ENCODE measurements around the gene TKFC.

The TKFC gene

GRCh38 chr11:61345954-61346843 lies 13.2 kb downstream of the TKFC start:
- DNase-seq (ENCODE audit: low spot score): no peak

DNA sequence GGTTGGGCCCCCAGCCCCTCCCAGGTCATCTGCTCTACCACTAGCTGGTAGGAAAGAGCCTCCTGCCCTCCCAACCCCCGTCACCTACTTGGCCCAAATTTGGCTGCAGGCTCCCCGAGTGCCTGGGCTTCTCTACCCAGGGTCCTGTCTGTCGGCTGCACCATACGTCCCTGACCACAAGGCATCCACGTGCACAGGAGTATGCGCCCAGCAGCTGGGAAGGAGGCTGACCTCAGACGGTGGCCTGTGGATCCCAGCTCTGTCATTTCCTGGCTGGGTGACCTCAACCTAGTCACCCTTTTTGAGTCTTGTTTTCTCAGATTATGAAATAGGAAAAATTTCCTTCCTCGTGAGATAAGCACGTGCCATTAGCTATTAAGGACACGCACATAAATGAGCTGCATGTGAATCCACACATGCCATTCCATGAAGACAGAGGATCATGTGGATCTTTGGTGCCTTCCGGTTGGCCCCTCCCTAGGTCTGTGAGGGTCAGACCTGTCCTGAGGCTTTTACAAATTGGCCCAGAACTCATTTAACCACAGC lies 15.0 kb downstream of the TKFC start:
- DNase-seq (ENCODE audit: low spot score): no peak

- no peak for DNase-seq (ENCODE audit: low spot score)
Observed at GRCh38 chr11:61349189-61349751, 16.2 kb downstream of the TKFC start.

DNA sequence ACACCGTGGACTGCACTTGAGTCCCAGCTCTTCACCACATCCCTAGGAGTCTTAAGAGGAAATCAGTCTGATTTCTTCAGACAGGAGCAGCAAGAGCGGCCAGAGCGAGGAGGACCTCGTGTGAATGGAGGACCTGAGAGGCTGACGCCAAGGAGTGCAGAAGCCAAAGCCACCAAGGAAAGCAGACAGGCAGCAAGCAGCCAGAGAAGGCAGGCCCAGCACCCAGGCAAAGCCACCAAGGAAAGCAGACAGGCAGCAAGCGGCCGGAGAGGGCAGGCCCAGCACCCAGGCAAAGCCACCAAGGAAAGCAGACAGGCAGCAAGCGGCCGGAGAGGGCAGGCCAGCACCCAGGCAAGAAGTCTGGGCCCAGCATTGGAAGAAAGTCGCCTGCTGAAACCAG lies 16.9 kb downstream of the TKFC start:
- DNase-seq (ENCODE audit: low spot score): no peak

DNA sequence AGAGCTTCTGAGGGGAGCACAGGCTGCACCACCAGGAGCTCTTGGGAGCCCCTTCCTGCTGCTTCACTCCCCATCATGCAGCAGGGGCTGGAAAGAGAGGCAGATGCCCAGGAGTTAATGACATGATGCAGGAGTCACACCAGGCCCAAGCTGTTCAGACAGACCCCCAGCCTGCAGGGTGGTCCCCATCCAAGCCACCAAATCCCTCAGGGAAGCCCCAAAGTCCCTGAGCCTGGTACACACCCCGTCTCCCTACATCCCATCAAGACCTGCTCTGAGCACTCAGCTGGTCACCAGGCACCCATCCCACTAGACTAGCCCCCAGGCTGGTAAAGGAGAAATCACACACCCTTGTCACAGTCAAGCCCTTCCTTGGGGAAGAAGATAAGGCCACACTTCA lies 17.3 kb downstream of the TKFC start:
- DNase-seq (ENCODE audit: low spot score): no peak

DNA sequence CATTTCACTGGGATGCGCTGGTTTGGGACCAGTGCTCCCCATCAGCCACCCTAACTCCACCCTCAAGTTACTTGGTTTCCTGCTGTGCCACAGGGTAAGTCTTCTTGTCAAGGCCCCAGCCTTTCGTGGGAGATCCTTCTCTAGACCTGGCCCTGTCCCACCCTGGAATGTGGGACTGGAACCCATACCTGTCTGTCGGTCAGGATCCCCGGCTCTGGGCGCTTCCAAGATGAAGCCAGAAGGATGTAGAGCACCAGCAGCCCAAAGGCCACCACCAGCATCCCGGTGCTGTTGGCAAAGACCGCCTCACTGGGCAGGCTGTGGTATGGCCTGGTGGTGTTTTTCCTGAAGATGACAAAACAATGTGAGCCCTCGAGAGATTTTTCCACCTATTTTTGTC lies 17.8 kb downstream of the TKFC start:
- no peak for DNase-seq (ENCODE audit: low spot score)

DNA sequence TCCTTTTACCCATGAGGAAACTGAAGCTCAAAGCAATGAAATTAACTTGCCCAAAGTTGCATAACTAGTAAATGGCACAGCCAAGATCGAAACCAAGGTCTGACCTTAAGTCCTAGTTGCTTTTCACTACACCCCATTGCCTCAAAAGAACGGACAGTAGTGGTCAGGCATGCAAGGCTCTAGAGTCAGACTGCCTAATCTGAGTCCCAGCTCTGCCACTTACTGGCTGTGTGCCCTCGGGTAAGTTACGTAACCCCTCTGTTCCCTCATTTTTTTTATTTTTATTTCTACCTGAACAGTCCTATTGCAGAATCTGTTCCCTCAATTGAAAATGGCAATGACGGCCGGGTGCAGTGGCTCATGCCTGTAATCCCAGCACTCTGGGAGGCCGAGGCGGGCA lies 19.0 kb downstream of the TKFC start:
- DNase-seq (ENCODE audit: low spot score): no peak

DNA sequence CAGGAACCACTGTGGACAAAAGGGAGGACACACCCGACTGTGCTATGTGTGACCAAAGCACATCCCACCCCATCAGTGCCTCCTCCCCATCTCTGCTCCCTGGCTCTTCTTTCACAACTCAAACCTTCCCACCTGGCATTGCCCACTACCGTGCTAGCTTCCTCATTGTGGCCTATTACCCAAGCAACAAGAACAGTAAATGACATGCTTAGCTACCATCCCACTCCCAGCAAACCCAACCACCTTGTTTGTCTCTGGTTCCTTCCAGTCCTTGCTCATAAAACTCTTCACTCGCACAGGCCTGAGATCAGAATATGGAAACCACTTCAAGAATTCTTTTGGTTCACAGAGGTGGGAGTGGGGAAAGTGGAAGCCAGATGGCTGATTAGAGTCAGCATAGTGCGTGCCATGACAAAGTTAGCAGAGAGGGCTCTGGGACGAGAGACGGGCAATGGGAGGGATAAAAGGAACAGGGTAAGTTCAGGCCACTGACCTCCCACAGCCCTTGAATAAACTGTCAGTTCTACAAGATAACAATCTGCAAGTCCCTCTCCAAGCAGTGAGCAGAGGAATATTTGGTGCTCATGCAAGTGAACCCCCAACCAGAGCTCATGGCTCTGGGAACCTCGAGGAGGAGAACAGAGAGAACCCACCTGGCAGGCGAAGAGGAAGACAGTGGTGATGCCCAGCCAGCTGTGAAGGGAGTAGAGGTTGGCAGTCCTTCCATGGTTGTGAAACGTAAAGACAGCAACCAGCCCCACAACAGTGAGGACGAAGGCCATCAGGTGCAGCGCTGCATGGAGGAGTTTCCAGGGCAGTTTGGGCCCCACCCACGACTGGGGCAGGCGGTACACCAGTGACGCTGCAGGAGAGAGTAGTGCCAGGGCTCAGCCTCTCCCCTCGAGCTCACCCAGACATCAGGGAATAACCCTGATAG lies 20.4 kb downstream of the TKFC start:
- DNase-seq (ENCODE audit: low spot score): no peak

- DNase-seq (ENCODE audit: low spot score): no peak
Observed at GRCh38 chr11:61354208-61354607, 21.2 kb downstream of the TKFC start.

DNA sequence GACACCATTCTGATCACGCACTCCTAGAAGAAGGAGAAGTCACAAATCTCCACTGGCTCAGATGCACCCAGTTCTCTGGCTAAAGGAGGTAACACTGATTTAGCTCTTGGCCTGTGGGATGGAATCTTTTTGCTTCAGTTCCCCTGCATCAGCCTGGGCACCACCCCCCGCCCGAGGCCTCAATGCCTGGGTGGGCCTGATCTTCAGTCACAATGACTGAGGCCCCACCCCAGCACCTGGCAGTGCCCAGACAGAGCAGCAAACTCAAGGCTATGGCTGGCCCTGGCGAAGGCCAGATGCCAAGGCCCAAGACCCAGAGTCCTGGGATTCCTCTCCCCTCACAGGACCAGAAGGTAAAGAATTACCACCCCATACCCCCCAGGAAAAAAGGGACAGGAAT lies 23.7 kb downstream of the TKFC start:
- no peak for DNase-seq (ENCODE audit: low spot score)

- DNase-seq (ENCODE audit: low spot score): peak; percentile 78
Observed at GRCh38 chr11:61357233-61357893, 24.3 kb downstream of the TKFC start.

DNA sequence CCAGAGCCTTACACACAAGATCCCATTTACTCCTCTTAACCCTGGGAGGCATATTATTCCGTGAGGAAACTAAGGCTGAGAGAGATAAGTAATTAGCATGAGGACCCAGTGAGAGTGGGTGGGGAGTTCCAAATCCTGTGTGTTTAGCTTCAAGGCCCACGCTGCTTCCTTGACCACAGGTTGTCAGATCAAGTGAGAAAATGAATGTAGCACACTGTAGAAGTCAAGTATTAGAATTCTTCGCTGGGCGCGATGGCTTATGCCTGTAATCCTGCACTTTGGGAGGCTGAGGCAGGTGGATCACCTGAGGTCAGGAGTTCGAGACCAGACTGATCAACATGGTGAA lies 24.8 kb downstream of the TKFC start:
- no peak for DNase-seq (ENCODE audit: low spot score)

DNA sequence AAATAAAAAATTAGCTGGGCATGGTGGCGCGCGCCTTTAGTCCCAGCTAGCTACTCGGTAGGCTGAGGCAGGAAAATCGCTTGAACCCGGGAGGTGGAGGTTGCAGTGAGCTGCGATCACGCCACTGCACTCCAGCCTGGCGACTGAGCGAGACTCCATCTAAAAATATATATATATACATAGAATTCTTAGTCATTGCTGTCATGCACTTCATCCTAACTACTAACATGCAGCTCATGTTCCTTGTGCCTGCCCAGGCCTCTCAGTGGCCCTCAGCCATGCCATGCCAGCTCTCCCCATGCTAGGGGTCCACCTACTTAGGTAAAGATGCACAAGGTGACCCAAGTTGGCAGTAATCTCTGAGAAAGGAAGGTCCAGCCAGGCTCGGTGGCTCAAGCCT lies 25.5 kb downstream of the TKFC start:
- DNase-seq (ENCODE audit: low spot score): no peak

- DNase-seq (ENCODE audit: low spot score): no peak
Observed at GRCh38 chr11:61359516-61359915, 26.5 kb downstream of the TKFC start.

- DNase-seq (ENCODE audit: low spot score): peak; percentile 17
Observed at GRCh38 chr11:61361237-61361740, 28.3 kb downstream of the TKFC start.

DNA sequence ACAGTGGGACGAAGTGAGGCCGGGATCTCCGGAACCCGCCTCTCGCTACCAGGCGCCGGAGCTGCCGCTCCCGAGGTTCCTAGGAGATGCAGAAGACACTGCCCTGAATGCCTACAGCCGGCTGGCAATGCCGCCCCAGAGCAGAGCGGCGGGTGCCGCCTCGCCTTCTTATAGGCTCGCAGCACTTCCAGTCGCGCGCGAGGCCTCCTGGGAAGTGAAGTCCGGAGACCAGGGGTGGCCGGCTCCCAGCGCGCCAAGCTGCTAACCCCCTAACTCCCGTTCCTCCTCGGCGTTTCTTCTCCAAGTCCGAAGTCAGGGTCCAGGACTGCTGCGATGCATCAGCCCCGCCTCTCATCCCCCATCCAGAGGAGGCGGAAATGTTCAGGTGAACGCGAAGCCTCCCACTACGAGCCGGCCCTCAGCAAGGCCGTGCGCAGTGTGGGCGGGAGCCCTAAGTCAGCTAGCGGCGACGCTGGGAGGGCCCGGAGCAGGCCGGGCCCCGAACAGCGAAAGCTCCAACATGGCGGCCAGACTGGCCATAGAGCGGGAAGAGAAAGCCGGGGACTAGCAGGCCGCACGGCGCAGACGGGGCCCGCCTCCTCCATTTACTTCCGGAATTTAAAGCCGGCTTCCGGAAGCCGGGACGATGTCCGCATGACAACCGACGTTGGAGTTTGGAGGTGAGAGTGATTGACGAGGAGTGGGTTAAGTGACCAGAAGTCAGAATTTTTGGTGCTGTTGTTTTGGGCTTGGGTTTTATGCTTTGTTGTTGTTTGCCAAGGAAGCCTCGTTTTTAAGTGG lies 28.9 kb downstream of the TKFC start, which contains the start of the genes CYB561A3 and TMEM138:
TSS of gene CYB561A3 (minus strand) at position 142 of the 801 bp plus-strand sequence. CDS start 5,169 bp downstream, outside the sequence.
TSS of gene TMEM138 (plus strand) at position 634 of the 801 bp plus-strand sequence. CDS start 2,017 bp downstream, outside the sequence.
- peak; percentile 93 for DNase-seq (ENCODE audit: low spot score)

GRCh38 chr11:61362542-61362875 lies 29.5 kb downstream of the TKFC start:
- no peak for DNase-seq (ENCODE audit: low spot score)

GRCh38 chr11:61364012-61364675 lies 31.1 kb downstream of the TKFC start:
- no peak for DNase-seq (ENCODE audit: low spot score)

DNA sequence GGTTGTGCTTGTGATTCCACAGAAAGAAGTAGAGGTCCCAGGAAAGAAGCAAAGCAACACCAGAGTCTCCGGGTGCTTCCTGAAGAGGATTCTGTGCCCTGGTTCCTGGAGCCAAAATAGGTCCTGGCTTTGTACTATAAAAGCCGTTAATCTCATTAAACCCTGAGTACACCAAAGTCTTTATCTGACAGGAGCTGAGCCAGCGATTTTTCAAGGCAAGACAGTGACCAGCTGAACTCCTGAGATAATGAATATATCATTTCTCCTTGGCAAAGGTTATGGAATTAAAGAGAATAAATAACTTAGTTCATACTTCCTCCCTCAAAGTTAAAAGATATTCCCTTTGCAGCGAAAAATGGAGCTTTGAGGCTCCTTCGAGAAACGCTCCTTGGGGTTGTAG lies 34.4 kb downstream of the TKFC start:
- no peak for DNase-seq (ENCODE audit: low spot score)

DNA sequence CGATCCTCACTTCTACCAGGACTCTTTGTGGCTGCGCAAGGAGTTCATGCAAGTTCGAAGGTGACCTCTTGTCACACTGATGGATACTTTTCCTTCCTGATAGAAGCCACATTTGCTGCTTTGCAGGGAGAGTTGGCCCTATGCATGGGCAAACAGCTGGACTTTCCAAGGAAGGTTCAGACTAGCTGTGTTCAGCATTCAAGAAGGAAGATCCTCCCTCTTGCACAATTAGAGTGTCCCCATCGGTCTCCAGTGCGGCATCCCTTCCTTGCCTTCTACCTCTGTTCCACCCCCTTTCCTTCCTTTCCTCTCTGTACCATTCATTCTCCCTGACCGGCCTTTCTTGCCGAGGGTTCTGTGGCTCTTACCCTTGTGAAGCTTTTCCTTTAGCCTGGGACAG lies 35.6 kb downstream of the TKFC start:
- DNase-seq (ENCODE audit: low spot score): no peak

Measured in pons (tissue), 1 donor.